Right atrium auricular region (tissue), 2 donors: ENCODE results near the gene EPHA6. TPM values are rescaled to one million over a fixed set of nuclear protein-coding genes. Genes with fewer than 3 reads are reported as not detected.

Source experiments
- DNase-seq: peaks from one replicate; pipeline ENCODE4 v3.0.0-alpha.2; 2019; ENCODE audit warnings: low spot score
- H3K27ac ChIP-seq, 2 donors: fragments of 200-600 bp; sonication (generic); 1 replicate in 1 of 2; 2 replicates in 1 of 2; pipeline ENCODE4 v1.5.1; 2016 to 2019
- H3K27me3 ChIP-seq, 2 donors: fragments of 200-600 bp; sonication (generic); one replicate each; pipeline versions ENCODE4 v1.5.1 to v1.6.0; 2017 to 2019
- H3K36me3 ChIP-seq: fragments of 200-600 bp; sonication (generic); one replicate; pipeline ENCODE4 v1.5.1; 2016
- H3K4me1 ChIP-seq, 2 donors: fragments of 200-600 bp; sonication (generic); one replicate each; pipeline versions ENCODE4 v1.5.1 to v1.6.0; 2017 to 2019
- H3K4me3 ChIP-seq, 2 donors: fragments of 200-600 bp; sonication (generic); 1 replicate in 1 of 2; 2 replicates in 1 of 2; pipeline ENCODE4 v1.5.1; 2017 to 2019; ENCODE audit warnings: mild to moderate bottlenecking in 1 of 2, moderate library complexity in 1 of 2
- H3K9me3 ChIP-seq, 2 donors: fragments of 200-600 bp; sonication (generic); one replicate each; pipeline ENCODE4 v1.5.1; 2019
- CTCF ChIP-seq, 2 donors: fragments of 200-600 bp; sonication (generic); IDR thresholded peaks; one replicate each; pipeline ENCODE4 v1.5.1; 2019; ENCODE audit warnings: antibody characterized with exemption in 2 of 2
- total RNA-seq, 2 donors: library from RNA; depleted of rRNA; stranded (reverse); fragments of >200 nt; gene quantifications; one replicate each; pipeline ENCODE4 v1.1.0, GENCODE V29; 2016

Gene EPHA6
- total RNA-seq, 2 donors from 2014 or later: 0.22 to 0.35 TPM

- no peak overlapping the region for H3K4me3 ChIP-seq
- TF ChIP-seq CTCF (IDR thresholded peaks at IDR 0.05): no peak
- no peaks in the 10 kb centered on the region for H3K36me3 ChIP-seq
- no peak overlapping the region for H3K27ac ChIP-seq
- no peak for DNase-seq
- no peaks in the 10 kb centered on the region for H3K27me3 ChIP-seq
- no peaks in the 10 kb centered on the region for H3K4me1 ChIP-seq
- H3K9me3 ChIP-seq: no peaks in the 10 kb centered on the region
Measured at GRCh38 chr3:97738761-97739160, 924.4 kb downstream of the EPHA6 start.

- Histone ChIP-seq H3K36me3 (no peaks in the 10 kb centered on the region), H3K4me3 (no peak overlapping the region), H3K27me3 (no peaks in the 10 kb centered on the region), H3K27ac (no peak overlapping the region), H3K4me1 (no peaks in the 10 kb centered on the region), H3K9me3 (no peaks in the 10 kb centered on the region)
- no peak for DNase-seq
- no peak for TF ChIP-seq CTCF (IDR thresholded peaks at IDR 0.05)
Measured at GRCh38 chr3:97742036-97742435, 927.6 kb downstream of the EPHA6 start.

- no peak for TF ChIP-seq CTCF (IDR thresholded peaks at IDR 0.05)
- no peaks in the 10 kb centered on the region for H3K36me3 ChIP-seq
- no peaks in the 10 kb centered on the region for H3K4me1 ChIP-seq
- H3K4me3 ChIP-seq: no peak overlapping the region
- no peak overlapping the region for H3K27ac ChIP-seq
- DNase-seq: no peak
- no peaks in the 10 kb centered on the region for H3K9me3 ChIP-seq
- no peaks in the 10 kb centered on the region for H3K27me3 ChIP-seq
Measured at GRCh38 chr3:97744289-97744688, 929.9 kb downstream of the EPHA6 start.

- no peak for TF ChIP-seq CTCF (IDR thresholded peaks at IDR 0.05)
Measured at GRCh38 chr3:97763586-97764406, 949.4 kb downstream of the EPHA6 start.

GRCh38 chr3:97764407-97765238, 950.2 kb downstream of the EPHA6 start, which contains the start of gene ARL6:
Gene ARL6 (plus strand): TSS chr3:97764758. CDS start chr3:97768108, 3,350 bp downstream.
- peak within 1 kb of the TSS; percentile 72 to 75 for H3K27ac ChIP-seq

More at GRCh38 chr3:97763586-97764406, 949.4 kb downstream of the EPHA6 start:
- no peak for DNase-seq
- Histone ChIP-seq H3K4me1 (peaks cover 0 to 10% of the 10 kb centered on the region in 2 donors), H3K9me3 (no peaks in the 10 kb centered on the region), H3K27ac (peak overlapping the region; percentile 72 to 75), H3K4me3 (peak overlapping the region; percentile 77 to 83), H3K27me3 (no peaks in the 10 kb centered on the region), H3K36me3 (no peaks in the 10 kb centered on the region)

More at GRCh38 chr3:97764407-97765238, 950.2 kb downstream of the EPHA6 start, which contains the start of gene ARL6:
- Histone ChIP-seq H3K36me3 (no peaks in the 10 kb centered on the region), H3K9me3 (no peaks in the 10 kb centered on the region), H3K27me3 (no peaks in the 10 kb centered on the region), H3K4me3 (peak within 1 kb of the TSS; percentile 77 to 83), H3K4me1 (peaks cover 0 to 10% of the 10 kb centered on the region in 2 donors)
- no peak for TF ChIP-seq CTCF (IDR thresholded peaks at IDR 0.05)
- DNase-seq: peak; percentile 82
